DOHH2 (cell line): Measurements from ENCODE around the gene WWP2.
"Not testable (repeated sequence)": the region's sequence is repeated elsewhere in the genome, so short reads cannot be mapped to it uniquely, and the experiment has no call there.

Source experiments
- H3F3A ChIP-seq: fragments of 200-600 bp; sonication (generic), shearing (Covaris generic); 2 replicates; pipeline ENCODE4 v1.6.0; 2016; ENCODE audit warnings: antibody characterized with exemption, mild to moderate bottlenecking; ENCODE audit not compliant: control insufficient read depth, insufficient read depth
- H3K27ac ChIP-seq: fragments of 200-600 bp; sonication (generic); 2 replicates; pipeline ENCODE4 v1.5.1; 2014; ENCODE audit warnings: low read depth, mild to moderate bottlenecking, low read length, moderate library complexity
- H3K27me3 ChIP-seq: fragments of 200-600 bp; sonication (generic); 2 replicates; pipeline ENCODE4 v1.6.1; 2014; ENCODE audit warnings: mild to moderate bottlenecking, low read length, mixed read lengths; ENCODE audit not compliant: control insufficient read depth
- H3K36me3 ChIP-seq: fragments of 200-600 bp; sonication (generic); 2 replicates; pipeline ENCODE4 v1.6.1; 2014; ENCODE audit warnings: mild to moderate bottlenecking, low read length, moderate library complexity, mixed read lengths; ENCODE audit not compliant: control insufficient read depth
- H3K4me1 ChIP-seq: fragments of 200-600 bp; sonication (generic); 2 replicates; pipeline ENCODE4 v1.6.1; 2014; ENCODE audit warnings: mild to moderate bottlenecking, low read length, mixed read lengths; ENCODE audit not compliant: control insufficient read depth
- H3K4me2 ChIP-seq: fragments of 200-600 bp; sonication (generic); 2 replicates; pipeline ENCODE4 v1.6.0; 2014; ENCODE audit warnings: mild to moderate bottlenecking, low read length, moderate library complexity
- H3K4me3 ChIP-seq: fragments of 200-600 bp; sonication (generic); 2 replicates; pipeline ENCODE4 v1.5.1; 2014; ENCODE audit warnings: mild to moderate bottlenecking, low read length, mixed read lengths
- H3K79me2 ChIP-seq: fragments of 200-600 bp; sonication (generic); 2 replicates; pipeline ENCODE4 v1.6.1; 2014; ENCODE audit warnings: mild to moderate bottlenecking, low read length, mixed read lengths; ENCODE audit not compliant: control insufficient read depth
- H3K9me2 ChIP-seq: fragments of 200-600 bp; sonication (generic); replicated peaks from 2 replicates; pipeline ENCODE4 v1.6.1; 2014; ENCODE audit warnings: mild to moderate bottlenecking, low read length, mixed read lengths; ENCODE audit not compliant: control insufficient read depth
- H3K9me3 ChIP-seq: fragments of 200-600 bp; sonication (generic); 2 replicates; pipeline ENCODE4 v1.6.1; 2014; ENCODE audit warnings: antibody characterized with exemption, low read length, mixed read lengths; ENCODE audit not compliant: control insufficient read depth, insufficient read depth
- H4K20me1 ChIP-seq: fragments of 200-600 bp; sonication (generic); 2 replicates; pipeline ENCODE4 v1.6.0; 2014; ENCODE audit warnings: low read depth, mild to moderate bottlenecking, antibody characterized with exemption, low read length, moderate library complexity; ENCODE audit not compliant: control insufficient read depth, insufficient read depth

The WWP2 gene

GRCh38 chr16:69972120-69972519 is 210.0 kb downstream of the WWP2 start:
- not testable (repeated sequence) for H3K27me3 ChIP-seq, H3K27ac ChIP-seq, H3K4me2 ChIP-seq, H3K36me3 ChIP-seq, H3K9me3 ChIP-seq, H3K79me2 ChIP-seq, H4K20me1 ChIP-seq, H3K4me1 ChIP-seq, H3F3A ChIP-seq, H3K4me3 ChIP-seq, H3K9me2 ChIP-seq

GRCh38 chr16:69972935-69973334 is 210.8 kb downstream of the WWP2 start:
- H4K20me1 ChIP-seq, H3K9me3 ChIP-seq, H3K4me3 ChIP-seq, H3F3A ChIP-seq, H3K4me1 ChIP-seq, H3K4me2 ChIP-seq, H3K27ac ChIP-seq, H3K9me2 ChIP-seq, H3K79me2 ChIP-seq, H3K27me3 ChIP-seq, H3K36me3 ChIP-seq: not testable (repeated sequence)

- H3K9me3 ChIP-seq, H3K27me3 ChIP-seq, H3K36me3 ChIP-seq, H3K4me3 ChIP-seq, H3K4me2 ChIP-seq, H3K9me2 ChIP-seq, H3K4me1 ChIP-seq, H3K79me2 ChIP-seq, H3K27ac ChIP-seq, H3F3A ChIP-seq, H4K20me1 ChIP-seq: not testable (repeated sequence)
Observed at GRCh38 chr16:69985196-69985595, 223.1 kb downstream of the WWP2 start.
